K562 (cell line): ENCODE results near the gene TRDMT1. TPM values are rescaled to one million over a fixed set of nuclear protein-coding genes. Genes with fewer than 3 reads are reported as not detected.

Experiments used
- BMI1 ChIP-seq: fragments of 150-350 bp; IDR thresholded peaks from 2 replicates; pipeline ENCODE4 v1.6.1; 2014; ENCODE audit warnings: low read length
- CBX2 ChIP-seq: fragments of 200-600 bp; sonication (generic); IDR thresholded peaks from one replicate; pipeline ENCODE4 v1.6.1; 2012; ENCODE audit warnings: mild to moderate bottlenecking, low read length, inconsistent platforms; ENCODE audit not compliant: insufficient read depth, poor library complexity, severe bottlenecking
- CXXC5 ChIP-seq: fragments of 250-450 bp; sonication (Bioruptor Pico); IDR thresholded peaks from 2 replicates; pipeline ENCODE4 v1.8.0; 2022; ENCODE audit warnings: inconsistent platforms, mild to moderate bottlenecking, moderate library complexity
- FOXK1 ChIP-seq: sonication (generic); formaldehyde crosslinking; IDR thresholded peaks from 2 replicates; pipeline ENCODE4 v1.8.0; 2022; ENCODE audit warnings: missing genetic modification reagents, mild to moderate bottlenecking, borderline replicate concordance
- GATAD2A ChIP-seq: fragments of 450-650 bp; IDR thresholded peaks from 2 replicates; pipeline ENCODE4 v1.6.1; 2017
- JUNB ChIP-seq: fragments of 450-650 bp; formaldehyde crosslinking; conservative IDR thresholded peaks from 2 replicates; pipeline ENCODE4 v1.4.0; 2020; ENCODE audit warnings: mild to moderate bottlenecking
- LARP7 ChIP-seq: fragments of 450-650 bp; IDR thresholded peaks from 2 replicates; pipeline ENCODE4 v1.6.1; 2016
- MTA3 ChIP-seq: fragments of 450-650 bp; formaldehyde crosslinking; IDR thresholded peaks from 2 replicates; pipeline ENCODE4 v1.6.1; 2017; ENCODE audit warnings: mild to moderate bottlenecking, borderline replicate concordance
- NFE2L1 ChIP-seq: fragments of 450-650 bp; IDR thresholded peaks from 2 replicates; pipeline ENCODE4 v1.6.1; 2016; ENCODE audit warnings: missing genetic modification characterization, low read depth, mild to moderate bottlenecking, missing compliant biosample characterization, moderate library complexity, borderline replicate concordance
- PCBP2 ChIP-seq: fragments of 200-400 bp; formaldehyde crosslinking; IDR thresholded peaks from 2 replicates; pipeline ENCODE4 v1.6.1; 2018; ENCODE audit warnings: low read length, low read depth, mild to moderate bottlenecking, moderate library complexity; ENCODE audit not compliant: poor library complexity, severe bottlenecking
- TARDBP ChIP-seq: fragments of 450-650 bp; IDR thresholded peaks from 2 replicates; pipeline ENCODE4 v1.6.1; 2016
- XRCC4 ChIP-seq: IDR thresholded peaks from one replicate; pipeline ENCODE4 v1.6.1; 2011; ENCODE audit not compliant: insufficient read depth, insufficient read length; ENCODE audit errors: extremely low read depth
- ZNF311 ChIP-seq: fragments of 250-450 bp; sonication (Bioruptor Pico); IDR thresholded peaks from 2 replicates; pipeline ENCODE4 v1.4.0; 2020; ENCODE audit warnings: mild to moderate bottlenecking, moderate library complexity
- ZNF354B ChIP-seq: fragments of 250-450 bp; sonication (Bioruptor Pico); IDR thresholded peaks from 2 replicates; pipeline ENCODE4 v1.4.0; 2020
- ZNF780A ChIP-seq: fragments of 250-450 bp; sonication (Bioruptor Pico); IDR thresholded peaks from 2 replicates; pipeline ENCODE4 v1.5.0; 2021; ENCODE audit warnings: mild to moderate bottlenecking
- ZNF830 ChIP-seq: fragments of 250-450 bp; sonication (Bioruptor Pico); IDR thresholded peaks from 2 replicates; pipeline ENCODE4 v1.5.0; 2021; ENCODE audit warnings: mild to moderate bottlenecking
- polyA plus RNA-seq, 8 experiments: library from polyadenylated mRNA; depleted of rRNA in 4 of 8; stranded (reverse) in 5 of 8; unstranded in 3 of 8; fragments of >200 nt; fragmentation: Nextera tagmentation in 2 of 8; fragmentation: Illumina TruSeq in 1 of 8; extraction: Ambion mirVana in 2 of 8; extraction: Trizol in 1 of 8; gene quantifications; 2 replicates each; pipeline versions ENCODE4 v1.2.1 to v1.2.3, GENCODE V29; 2011 to 2014; ENCODE audit warnings: inconsistent platforms in 1 of 8, missing spikeins in 1 of 8
- total RNA-seq, 7 experiments: library from RNA; depleted of rRNA in 6 of 7; stranded (reverse); fragments of >200 nt in 6 of 7; fragmentation: Illumina TruSeq in 2 of 7; extraction: Trizol in 2 of 7; gene quantifications; 2 replicates each; pipeline versions ENCODE4 v1.2.1 to v1.2.3, GENCODE V29; 2011 to 2021; ENCODE audit warnings: low replicate concordance in 1 of 7
- TF ChIP-seq, protein P1 (sequence below), 3 experiments: fragments of 200-800 bp in 1 of 3; fragments of 250-450 bp in 1 of 3; fragments of 450-650 bp in 1 of 3; sonication (Bioruptor Pico) in 1 of 3; sonication (Bioruptor generic) in 1 of 3; formaldehyde crosslinking in 1 of 3; IDR thresholded peaks; 2 replicates each; pipeline versions ENCODE4 v1.6.1 to v1.8.0; 2016 to 2022; ENCODE audit warnings: mild to moderate bottlenecking in 2 of 3, missing genetic modification characterization in 2 of 3, missing compliant biosample characterization in 1 of 3, moderate library complexity in 1 of 3
- TF ChIP-seq, protein P2 (sequence below): sonication (generic); formaldehyde crosslinking; IDR thresholded peaks from 2 replicates; pipeline ENCODE4 v1.8.1; 2022; ENCODE audit warnings: missing genetic modification reagents
- TF ChIP-seq, protein P3 (sequence below): fragments of 450-650 bp; IDR thresholded peaks from 2 replicates; pipeline ENCODE4 v1.6.1; 2014; ENCODE audit warnings: low read depth, mild to moderate bottlenecking, moderate library complexity, borderline replicate concordance

TRDMT1 gene
- total and polyA plus RNA-seq, 9 of the 15 experiments (the other 6 are each of a cell fraction or from before 2014, with no cell fraction given): 5.4 to 12.6 (median 9.3) TPM

DNA sequence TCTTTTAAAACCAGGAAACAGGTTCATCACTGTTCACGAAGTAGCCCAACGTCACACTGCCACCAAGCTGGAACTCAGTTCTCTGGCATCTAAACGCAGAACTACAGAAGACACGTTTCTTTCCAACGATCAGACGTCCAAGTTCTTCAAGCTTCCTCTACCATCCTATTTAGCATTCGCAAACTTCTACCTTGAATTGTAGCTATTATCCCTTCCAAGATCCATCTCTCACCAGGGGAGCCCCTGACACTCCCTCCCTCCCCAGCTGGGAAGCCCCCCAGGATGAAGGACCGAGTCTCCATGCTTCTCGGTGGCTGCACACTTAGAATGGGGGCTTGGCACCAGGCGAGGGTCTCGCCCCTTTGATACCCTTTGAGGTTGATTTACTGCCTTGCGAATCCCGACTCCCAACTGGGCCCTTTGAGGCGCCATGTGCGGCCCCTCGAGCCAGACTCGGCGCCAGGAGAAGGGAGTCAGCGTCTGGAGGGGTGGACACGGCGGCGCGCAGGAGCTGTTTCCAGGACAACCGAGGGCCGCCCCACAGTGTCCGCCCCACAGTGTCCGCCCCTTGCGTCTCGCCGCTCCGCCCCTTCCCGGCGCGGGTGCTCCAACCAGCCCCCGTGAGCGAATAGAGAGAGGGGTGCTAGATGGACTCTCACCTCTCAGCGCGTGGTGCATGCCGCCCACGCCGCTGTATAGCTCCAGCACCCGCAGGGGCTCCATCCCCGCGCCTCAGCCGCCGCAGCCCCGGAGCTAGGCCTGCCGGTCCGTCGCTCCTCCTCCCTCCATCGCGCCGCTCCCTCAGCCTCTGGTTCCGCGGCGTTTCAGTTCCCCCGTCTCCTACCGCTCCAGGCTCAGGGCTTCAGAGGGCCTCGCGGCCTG lies at the start of gene TRDMT1 (continued):
- TF ChIP-seq, protein P1, sequence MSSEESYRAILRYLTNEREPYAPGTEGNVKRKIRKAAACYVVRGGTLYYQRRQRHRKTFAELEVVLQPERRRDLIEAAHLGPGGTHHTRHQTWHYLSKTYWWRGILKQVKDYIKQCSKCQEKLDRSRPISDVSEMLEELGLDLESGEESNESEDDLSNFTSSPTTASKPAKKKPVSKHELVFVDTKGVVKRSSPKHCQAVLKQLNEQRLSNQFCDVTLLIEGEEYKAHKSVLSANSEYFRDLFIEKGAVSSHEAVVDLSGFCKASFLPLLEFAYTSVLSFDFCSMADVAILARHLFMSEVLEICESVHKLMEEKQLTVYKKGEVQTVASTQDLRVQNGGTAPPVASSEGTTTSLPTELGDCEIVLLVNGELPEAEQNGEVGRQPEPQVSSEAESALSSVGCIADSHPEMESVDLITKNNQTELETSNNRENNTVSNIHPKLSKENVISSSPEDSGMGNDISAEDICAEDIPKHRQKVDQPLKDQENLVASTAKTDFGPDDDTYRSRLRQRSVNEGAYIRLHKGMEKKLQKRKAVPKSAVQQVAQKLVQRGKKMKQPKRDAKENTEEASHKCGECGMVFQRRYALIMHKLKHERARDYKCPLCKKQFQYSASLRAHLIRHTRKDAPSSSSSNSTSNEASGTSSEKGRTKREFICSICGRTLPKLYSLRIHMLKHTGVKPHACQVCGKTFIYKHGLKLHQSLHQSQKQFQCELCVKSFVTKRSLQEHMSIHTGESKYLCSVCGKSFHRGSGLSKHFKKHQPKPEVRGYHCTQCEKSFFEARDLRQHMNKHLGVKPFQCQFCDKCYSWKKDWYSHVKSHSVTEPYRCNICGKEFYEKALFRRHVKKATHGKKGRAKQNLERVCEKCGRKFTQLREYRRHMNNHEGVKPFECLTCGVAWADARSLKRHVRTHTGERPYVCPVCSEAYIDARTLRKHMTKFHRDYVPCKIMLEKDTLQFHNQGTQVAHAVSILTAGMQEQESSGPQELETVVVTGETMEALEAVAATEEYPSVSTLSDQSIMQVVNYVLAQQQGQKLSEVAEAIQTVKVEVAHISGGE (CRISPR knock-in tag; IDR thresholded peaks at IDR 0.05): peak; percentile 97 to 100 (median 99)
- TF ChIP-seq, protein P2, sequence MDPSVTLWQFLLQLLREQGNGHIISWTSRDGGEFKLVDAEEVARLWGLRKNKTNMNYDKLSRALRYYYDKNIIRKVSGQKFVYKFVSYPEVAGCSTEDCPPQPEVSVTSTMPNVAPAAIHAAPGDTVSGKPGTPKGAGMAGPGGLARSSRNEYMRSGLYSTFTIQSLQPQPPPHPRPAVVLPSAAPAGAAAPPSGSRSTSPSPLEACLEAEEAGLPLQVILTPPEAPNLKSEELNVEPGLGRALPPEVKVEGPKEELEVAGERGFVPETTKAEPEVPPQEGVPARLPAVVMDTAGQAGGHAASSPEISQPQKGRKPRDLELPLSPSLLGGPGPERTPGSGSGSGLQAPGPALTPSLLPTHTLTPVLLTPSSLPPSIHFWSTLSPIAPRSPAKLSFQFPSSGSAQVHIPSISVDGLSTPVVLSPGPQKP: no peak
- TF ChIP-seq FOXK1 (CRISPR knock-in tag): peak; percentile 44; the same call in 1 of the 2 replicates
- no peak for TF ChIP-seq BMI1
- TF ChIP-seq JUNB (CRISPR knock-in tag): no peak
- TF ChIP-seq ZNF830: no peak
- TF ChIP-seq, protein P3, sequence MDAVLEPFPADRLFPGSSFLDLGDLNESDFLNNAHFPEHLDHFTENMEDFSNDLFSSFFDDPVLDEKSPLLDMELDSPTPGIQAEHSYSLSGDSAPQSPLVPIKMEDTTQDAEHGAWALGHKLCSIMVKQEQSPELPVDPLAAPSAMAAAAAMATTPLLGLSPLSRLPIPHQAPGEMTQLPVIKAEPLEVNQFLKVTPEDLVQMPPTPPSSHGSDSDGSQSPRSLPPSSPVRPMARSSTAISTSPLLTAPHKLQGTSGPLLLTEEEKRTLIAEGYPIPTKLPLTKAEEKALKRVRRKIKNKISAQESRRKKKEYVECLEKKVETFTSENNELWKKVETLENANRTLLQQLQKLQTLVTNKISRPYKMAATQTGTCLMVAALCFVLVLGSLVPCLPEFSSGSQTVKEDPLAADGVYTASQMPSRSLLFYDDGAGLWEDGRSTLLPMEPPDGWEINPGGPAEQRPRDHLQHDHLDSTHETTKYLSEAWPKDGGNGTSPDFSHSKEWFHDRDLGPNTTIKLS: 0 out of 2 replicates have a peak, but pooled peaks have one; percentile 52
- TF ChIP-seq ZNF354B (CRISPR knock-in tag): no peak
- no peak for TF ChIP-seq NFE2L1 (tag)
- no peak for TF ChIP-seq ZNF780A (CRISPR knock-in tag)
- no peak for TF ChIP-seq PCBP2
- peak; percentile 94; the same call in 1 of the 2 replicates for TF ChIP-seq MTA3
- TF ChIP-seq GATAD2A: peak; percentile 69; the same call in 1 of the 2 replicates
- no peak for TF ChIP-seq CBX2
- no peak for TF ChIP-seq ZNF311
- no peak for TF ChIP-seq XRCC4
- TF ChIP-seq LARP7: 0 out of 2 replicates have a peak, but pooled peaks have one; percentile 4
- peak; percentile 82; the same call in 1 of the 2 replicates for TF ChIP-seq TARDBP
- TF ChIP-seq CXXC5 (CRISPR knock-in tag): peak; percentile 95
